GM21723 (cell line): ENCODE data around the gene OR5W2.
"Not testable (repeated sequence)": the region's sequence is repeated elsewhere in the genome, so short reads cannot be mapped to it uniquely, and the experiment has no call there.

ENCODE experiments used
- ATAC-seq: cut with Tn5 transposase; IDR thresholded peaks from one replicate; pipeline ENCODE4 v1.9.1; 2021; ENCODE audit warnings: mild to moderate bottlenecking, moderate library complexity; ENCODE audit not compliant: unreplicated experiment

OR5W2 gene

GRCh38 chr11:55914482-55914881 lies at the start of gene OR5W2:
Gene OR5W2, minus strand, starts transcription at chr11:55914582. Its CDS starts 0 bp downstream, at chr11:55914582.
- ATAC-seq = no peak

DNA sequence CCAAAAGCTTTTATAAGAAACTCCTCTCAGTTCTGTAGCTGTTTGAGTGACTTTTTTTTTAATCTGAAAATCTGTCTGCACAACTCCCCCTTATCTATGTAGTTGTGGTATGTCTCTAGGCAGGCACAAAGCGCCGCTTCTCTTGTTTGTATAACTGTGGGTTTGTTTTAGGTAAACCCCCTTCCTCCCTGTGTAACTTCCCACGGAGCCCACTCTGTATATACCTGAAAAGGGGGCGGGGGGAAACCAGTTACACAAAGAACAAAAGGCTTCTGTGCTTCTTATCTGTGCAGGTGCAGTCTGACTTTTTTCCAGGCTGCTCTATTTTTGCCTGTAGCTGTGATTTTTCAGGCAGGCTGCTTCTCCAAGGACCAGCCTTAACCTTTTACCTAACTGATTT lies 42.1 kb upstream of the OR5W2 start:
- ATAC-seq = no peak

GRCh38 chr11:55949330-55949729 lies 34.9 kb upstream of the OR5W2 start:
- ATAC-seq = no peak

- no peak for ATAC-seq
These were observed 28.5 kb upstream of the OR5W2 start for GRCh38 chr11:55942785-55943392.

GRCh38 chr11:55936300-55936699 lies 21.9 kb upstream of the OR5W2 start, which contains the start of gene OR5I1:
Gene OR5I1, minus strand, starts transcription at chr11:55936400. Its CDS starts 0 bp downstream, at chr11:55936400.
- ATAC-seq = no peak

DNA sequence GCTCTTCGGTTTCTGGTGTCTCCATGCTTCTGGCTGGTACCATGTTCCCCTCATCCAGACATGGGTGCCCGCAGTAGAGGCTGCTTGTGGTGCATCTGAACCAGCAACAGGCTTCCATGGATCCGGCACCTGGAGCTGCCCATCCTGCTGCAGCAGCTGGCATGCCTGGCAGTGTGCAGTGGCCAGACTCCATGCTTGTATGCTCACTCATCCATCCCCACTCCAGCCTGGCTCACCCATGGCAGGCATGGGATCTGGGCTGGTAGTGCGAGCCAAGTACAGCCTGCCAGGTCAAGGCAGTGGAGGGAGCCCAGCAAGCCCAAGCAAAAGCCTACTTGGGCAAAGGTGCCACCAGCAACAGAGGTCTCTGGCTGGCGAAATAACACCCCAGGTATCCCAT lies 6.2 kb upstream of the OR5W2 start:
- no peak for ATAC-seq

- no peak for ATAC-seq
These were observed 12.1 kb downstream of the OR5W2 start for GRCh38 chr11:55902308-55902707.

- ATAC-seq = no peak
These were observed 19.2 kb downstream of the OR5W2 start for GRCh38 chr11:55895216-55895615.

DNA sequence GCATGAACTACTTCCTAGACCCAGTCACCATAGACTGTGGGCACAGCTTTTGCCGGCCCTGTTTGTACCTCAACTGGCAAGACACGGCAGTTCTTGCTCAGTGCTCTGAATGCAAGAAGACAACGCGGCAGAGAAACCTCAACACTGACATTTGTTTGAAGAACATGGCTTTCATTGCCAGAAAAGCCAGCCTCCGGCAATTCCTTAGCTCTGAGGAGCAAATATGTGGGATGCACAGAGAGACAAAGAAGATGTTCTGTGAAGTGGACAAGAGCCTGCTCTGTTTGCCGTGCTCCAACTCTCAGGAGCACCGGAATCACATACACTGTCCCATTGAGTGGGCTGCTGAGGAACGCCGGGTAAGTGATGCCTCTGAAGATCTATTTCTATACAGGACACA lies 28.9 kb downstream of the OR5W2 start:
- ATAC-seq = not testable (repeated sequence)

- ATAC-seq = not testable (repeated sequence)
These were observed 29.4 kb downstream of the OR5W2 start for GRCh38 chr11:55884995-55885394.

- not testable (repeated sequence) for ATAC-seq
These were observed 31.4 kb downstream of the OR5W2 start, which contains the start of gene TRIM51 for GRCh38 chr11:55882997-55883396. Gene TRIM51, plus strand, starts transcription at chr11:55883297. Its CDS starts 2,132 bp downstream, at chr11:55885429.

- ATAC-seq = not testable (repeated sequence)
These were observed 41.2 kb downstream of the OR5W2 start for GRCh38 chr11:55873146-55873545.

DNA sequence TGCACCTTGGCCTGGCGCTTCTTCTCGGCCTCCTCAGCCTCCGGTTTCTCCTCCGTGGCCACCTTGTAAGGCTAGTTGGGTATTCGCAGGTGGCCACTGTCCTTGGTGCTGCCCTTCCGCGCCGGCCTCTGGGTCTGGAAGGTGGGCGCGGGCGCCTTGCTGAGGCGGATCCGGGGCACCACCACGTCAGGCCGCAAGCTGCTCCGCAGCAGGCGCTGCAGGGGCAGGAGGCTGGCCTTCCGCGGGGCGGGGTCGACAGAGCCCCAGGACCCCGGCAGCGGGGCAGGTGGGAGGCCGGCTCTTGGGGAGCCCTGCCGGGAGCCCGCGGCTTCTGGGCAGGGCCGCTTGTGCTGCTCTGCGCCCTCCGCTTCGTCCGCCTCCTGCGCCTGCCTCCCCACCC lies 41.7 kb downstream of the OR5W2 start:
- not testable (repeated sequence) for ATAC-seq

DNA sequence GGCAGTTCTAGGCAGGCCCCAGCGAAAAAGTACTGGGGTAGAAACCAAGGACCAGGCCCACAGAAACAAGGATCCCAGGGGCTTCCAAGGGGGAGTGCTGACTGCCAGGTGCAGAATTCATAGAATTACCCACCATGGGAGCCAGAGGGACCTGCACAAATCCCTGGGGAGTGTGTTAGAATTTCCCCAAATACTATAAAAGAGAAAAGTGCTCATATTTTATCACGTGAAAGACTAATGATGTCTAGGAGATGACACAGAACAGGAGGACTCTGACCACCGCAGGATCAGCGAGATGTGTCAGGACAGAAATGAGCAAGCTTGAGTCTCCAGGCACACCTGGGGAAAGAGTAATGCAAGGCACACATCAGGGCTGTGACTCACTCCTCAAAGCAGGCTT lies 47.0 kb downstream of the OR5W2 start:
- ATAC-seq = not testable (repeated sequence)
